AG04450 (cell line): ENCODE results near the gene NOLC1. TPM values are rescaled to one million over a fixed set of nuclear protein-coding genes. Genes with fewer than 3 reads are reported as not detected.

Experiments
- CTCF ChIA-PET: fragments of 300-600, 350-600 bp; formaldehyde crosslinking; extraction: SDS; loops from one replicate; lab custom pipeline; 2022; ENCODE audit warnings: antibody characterized with exemption, inconsistent platforms; lab: Charles Lee
- POLR2A ChIA-PET: fragments of 350-600 bp; formaldehyde crosslinking; extraction: SDS; loops from one replicate; lab custom pipeline; 2021; ENCODE audit warnings: antibody characterized with exemption, inconsistent platforms; lab: Yijun Ruan, JAX
- DNase-seq: peaks from one replicate; pipeline ENCODE4 v3.0.0-alpha.2; 2011; ENCODE audit warnings: low read depth, low spot score
- H3K27ac ChIP-seq: one replicate; pipeline ENCODE4 v1.5.1; 2012; ENCODE audit warnings: low read depth, low read length, control low read depth
- H3K27me3 ChIP-seq: one replicate; pipeline ENCODE4 v1.6.0; 2012; ENCODE audit warnings: low read length; ENCODE audit not compliant: control insufficient read depth, insufficient read depth
- H3K4me3 ChIP-seq: 2 replicates; pipeline ENCODE4 v1.5.1; 2011; ENCODE audit warnings: mild to moderate bottlenecking, low read depth, low read length, control low read depth
- H3K9me3 ChIP-seq: 2 replicates; pipeline ENCODE4 v1.5.1; 2012; ENCODE audit warnings: low read length; ENCODE audit not compliant: control insufficient read depth, insufficient read depth
- CTCF ChIP-seq: IDR thresholded peaks from 2 replicates; pipeline ENCODE4 v1.5.1; 2011; ENCODE audit warnings: low read depth, low read length, control low read depth, inconsistent platforms
- polyA plus RNA-seq: library from polyadenylated mRNA; depleted of rRNA; stranded (reverse); fragments of >200 nt; gene quantifications from 2 replicates; pipeline ENCODE4 v1.2.3, GENCODE V29; 2011; rRNA removed

NOLC1 gene
- polyA plus RNA-seq, 1 experiment, result 80.8 TPM

GRCh38 chr10:102211615-102212299, 59.6 kb downstream of the NOLC1 start:
- TF ChIP-seq CTCF, result no peak
- no peak overlapping the region for H3K4me3 ChIP-seq
- no peak for DNase-seq
- no peak overlapping the region for H3K27ac ChIP-seq
- H3K27me3 ChIP-seq, result peaks cover 4% of the 10 kb centered on the region
- CTCF ChIA-PET, result interaction anchor here (1.1 to 1.9 kb wide), 2 partner anchors 18 to 42 kb away, joined by 4 to 6 read pairs; no protein-coding TSS in a partner anchor
- H3K9me3 ChIP-seq, result no peaks in the 10 kb centered on the region
- POLR2A ChIA-PET, result no interaction called here

Other genes with a start within 250 kb of the NOLC1 start
- gene ARMH3, start 96.2 kb upstream of the NOLC1 start, polyA plus RNA-seq, result 19.5 and 19.8 TPM in 2 replicates
- 6.4 and 9.0 TPM in 2 replicates for gene HPS6, start 87.0 kb upstream of the NOLC1 start, polyA plus RNA-seq
- 95.7 and 106 TPM in 2 replicates for gene LDB1, start 32.0 kb upstream of the NOLC1 start, polyA plus RNA-seq
- gene PPRC1, start 19.3 kb upstream of the NOLC1 start, polyA plus RNA-seq, result 14.1 and 18.5 TPM in 2 replicates
- gene ELOVL3, start 73.9 kb downstream of the NOLC1 start, polyA plus RNA-seq, result 0.16 and 0.27 TPM in 2 replicates
- not detected in 2 replicates for gene PITX3, start 89.1 kb downstream of the NOLC1 start, polyA plus RNA-seq
- gene GBF1, start 93.1 kb downstream of the NOLC1 start, polyA plus RNA-seq, result 31.9 and 43.8 TPM in 2 replicates
- gene NFKB2, start 243.3 kb downstream of the NOLC1 start, polyA plus RNA-seq, result 26.1 and 29.3 TPM in 2 replicates